OCI-LY1 (cell line): ENCODE results near the gene PALMD.

Experiments
- H2AFZ ChIP-seq: fragments of 200-600 bp; sonication (generic), shearing (Covaris generic); 2 replicates; pipeline ENCODE4 v1.6.0; 2014; ENCODE audit warnings: antibody characterized with exemption, mild to moderate bottlenecking, low read length
- H3F3A ChIP-seq: fragments of 200-600 bp; sonication (generic), shearing (Covaris generic); 2 replicates; pipeline ENCODE4 v1.6.0; 2014; ENCODE audit warnings: mild to moderate bottlenecking, antibody characterized with exemption, low read length, moderate library complexity; ENCODE audit not compliant: insufficient read depth
- H3K27ac ChIP-seq: fragments of 200-600 bp; sonication (generic); 2 replicates; pipeline ENCODE4 v1.5.1; 2014; ENCODE audit warnings: low read length, mixed run types, mild to moderate bottlenecking, low read depth; ENCODE audit not compliant: poor library complexity, severe bottlenecking
- H3K27me3 ChIP-seq: fragments of 200-600 bp; sonication (generic); 2 replicates; pipeline ENCODE4 v1.6.0; 2014; ENCODE audit warnings: antibody characterized with exemption, mild to moderate bottlenecking, low read length, moderate library complexity; ENCODE audit not compliant: insufficient read depth
- H3K36me3 ChIP-seq: fragments of 200-600 bp; sonication (generic); 2 replicates; pipeline ENCODE4 v1.6.1; 2014; ENCODE audit warnings: mild to moderate bottlenecking, antibody characterized with exemption, low read length, moderate library complexity, mixed read lengths; ENCODE audit not compliant: insufficient read depth
- H3K4me1 ChIP-seq: fragments of 200-600 bp; sonication (generic); 2 replicates; pipeline ENCODE4 v1.5.1; 2014; ENCODE audit warnings: mild to moderate bottlenecking, low read length, moderate library complexity; ENCODE audit not compliant: insufficient read depth, severe bottlenecking
- H3K4me2 ChIP-seq: fragments of 200-600 bp; sonication (generic), shearing (Covaris generic); 2 replicates; pipeline ENCODE4 v1.6.1; 2014; ENCODE audit warnings: low read length
- H3K4me3 ChIP-seq: fragments of 200-600 bp; sonication (generic); 2 replicates; pipeline ENCODE4 v1.5.1; 2014; ENCODE audit warnings: low read length, low read depth, mild to moderate bottlenecking, mixed read lengths; ENCODE audit not compliant: poor library complexity, severe bottlenecking
- H3K79me2 ChIP-seq: fragments of 200-600 bp; shearing (Covaris generic); 2 replicates; pipeline ENCODE4 v1.6.1; 2016; ENCODE audit warnings: mixed run types, low read length, mixed read lengths; ENCODE audit not compliant: insufficient read depth
- H3K9ac ChIP-seq: fragments of 200-600 bp; sonication (generic), shearing (Covaris generic); 2 replicates; pipeline ENCODE4 v1.6.1; 2014; ENCODE audit warnings: mild to moderate bottlenecking, low read length, mixed read lengths
- H3K9me2 ChIP-seq: fragments of 200-600 bp; sonication (generic), shearing (Covaris generic); 2 replicates; pipeline ENCODE4 v1.6.1; 2014; ENCODE audit warnings: low read depth, mild to moderate bottlenecking, low read length, mixed read lengths
- H3K9me3 ChIP-seq: fragments of 200-600 bp; shearing (Covaris generic); 2 replicates; pipeline ENCODE4 v1.6.1; 2014; ENCODE audit warnings: low read length, mixed read lengths
- H4K20me1 ChIP-seq: fragments of 200-600 bp; sonication (generic), shearing (Covaris generic); 2 replicates; pipeline ENCODE4 v1.6.0; 2016; ENCODE audit warnings: mild to moderate bottlenecking, low read length; ENCODE audit not compliant: insufficient read depth
- CTCF ChIP-seq: fragments of 200-600 bp; sonication (generic), shearing (Covaris generic); IDR thresholded peaks from 2 replicates; pipeline ENCODE4 v1.5.1; 2017; ENCODE audit warnings: mild to moderate bottlenecking, antibody characterized with exemption, low read length, moderate library complexity, mixed read lengths
- EZH2 ChIP-seq: fragments of 200-600 bp; sonication (generic), shearing (Covaris generic); IDR thresholded peaks from 2 replicates; pipeline ENCODE4 v1.8.0; 2017; ENCODE audit warnings: borderline replicate concordance, mixed run types, mild to moderate bottlenecking, antibody characterized with exemption, low read length, moderate library complexity, mixed read lengths

PALMD gene

GRCh38 chr1:99673315-99673714, 27.4 kb downstream of the PALMD start:
- Histone ChIP-seq H3K9me2 (no peaks in the 10 kb centered on the region), H3K4me3 (no peak overlapping the region), H3K27me3 (peaks cover 8% of the 10 kb centered on the region; the same call in 1 of the 2 replicates), H3K79me2 (no peaks in the 10 kb centered on the region), H3K4me2 (no peak overlapping the region), H3K4me1 (no peaks in the 10 kb centered on the region), H3K27ac (no peak overlapping the region), H4K20me1 (no peaks in the 10 kb centered on the region), H3K36me3 (no peaks in the 10 kb centered on the region), H2AFZ (no peak overlapping the region), H3F3A (no peaks in the 10 kb centered on the region), H3K9me3 (no peaks in the 10 kb centered on the region), H3K9ac (no peak overlapping the region)
- TF ChIP-seq CTCF (no peak), EZH2 (no peak)

- Histone ChIP-seq H3K4me2 (no peak overlapping the region), H3K36me3 (no peaks in the 10 kb centered on the region), H2AFZ (no peak overlapping the region), H3K9me3 (no peaks in the 10 kb centered on the region), H3K9me2 (no peaks in the 10 kb centered on the region), H3K79me2 (no peaks in the 10 kb centered on the region), H3K4me1 (no peaks in the 10 kb centered on the region), H3K27me3 (peaks cover 8% of the 10 kb centered on the region; the same call in 1 of the 2 replicates), H3K27ac (no peak overlapping the region), H3F3A (no peaks in the 10 kb centered on the region), H4K20me1 (no peaks in the 10 kb centered on the region), H3K9ac (no peak overlapping the region), H3K4me3 (no peak overlapping the region)
- TF ChIP-seq CTCF (no peak), EZH2 (no peak)
These were observed 28.5 kb downstream of the PALMD start for GRCh38 chr1:99674115-99675064.

- H3K4me1 ChIP-seq = no peaks in the 10 kb centered on the region
- H3K27ac ChIP-seq = no peak overlapping the region
- TF ChIP-seq CTCF (no peak), EZH2 (no peak)
These were observed 29.4 kb downstream of the PALMD start for GRCh38 chr1:99675292-99675691.

More at GRCh38 chr1:99675292-99675691, 29.4 kb downstream of the PALMD start:
- H3K9me3 ChIP-seq = no peaks in the 10 kb centered on the region
- no peaks in the 10 kb centered on the region for H3F3A ChIP-seq
- H4K20me1 ChIP-seq = no peaks in the 10 kb centered on the region
- peaks cover 8% of the 10 kb centered on the region; the same call in 1 of the 2 replicates for H3K27me3 ChIP-seq
- H3K9me2 ChIP-seq = no peaks in the 10 kb centered on the region
- H3K9ac ChIP-seq = no peak overlapping the region
- H3K36me3 ChIP-seq = no peaks in the 10 kb centered on the region
- no peak overlapping the region for H2AFZ ChIP-seq
- no peaks in the 10 kb centered on the region for H3K79me2 ChIP-seq
- no peak overlapping the region for H3K4me3 ChIP-seq
- H3K4me2 ChIP-seq = no peak overlapping the region
